ENCODE results near the gene HCRTR1. TPM values are rescaled to one million over a fixed set of nuclear protein-coding genes. Genes with fewer than 3 reads are reported as not detected.

HCRTR1 gene
- total and polyA plus RNA-seq, 2 donors (not counting 1 experiment from before 2014, with no cell fraction given) = 0.22 TPM; not detected in 1

DNA sequence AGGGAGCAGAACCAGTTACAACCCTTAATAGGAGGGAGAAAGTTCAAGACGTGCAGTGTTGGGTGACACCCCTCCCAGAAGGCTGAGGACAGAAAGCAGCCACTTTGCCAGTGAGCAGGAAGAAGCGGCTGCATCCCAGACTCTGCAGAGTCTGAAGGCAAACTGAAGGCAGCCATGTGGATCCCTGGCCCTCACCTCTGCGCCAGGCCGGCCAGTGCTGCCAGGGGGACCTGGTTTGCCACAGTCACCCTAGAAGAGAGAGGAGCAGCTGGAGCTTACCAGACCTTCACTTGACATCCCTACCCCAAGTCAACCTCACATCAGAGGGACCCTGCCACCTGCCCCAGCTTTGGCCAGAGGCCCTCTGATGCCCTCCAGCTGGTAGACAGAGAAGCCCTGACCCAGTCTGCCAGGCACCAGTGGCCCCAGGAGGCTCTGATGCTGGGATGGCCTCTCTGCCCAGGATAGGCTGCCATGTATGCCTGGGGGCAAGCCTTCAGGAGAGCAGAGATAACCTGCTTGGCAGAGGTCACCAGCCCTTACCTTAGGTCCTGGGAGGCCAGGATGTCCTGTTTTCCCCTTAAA, 43.5 kb downstream of the HCRTR1 start:
- no peak overlapping the region for H3K4me3 ChIP-seq (ENCODE audit: control extremely low read depth in 1 of 5, extremely low read depth in 1 of 5, insufficient read depth in 1 of 5, low read depth in 2 of 5, low read length in 4 of 5)
- intact Hi-C loops (cut with micrococcal nuclease) = no loop called here
- H3K27ac ChIP-seq (ENCODE audit: low read length in 2 of 2) = no peak overlapping the region
- ChIA-PET CTCF (interaction anchor here (0.8 to 10.8 kb wide), 6 partner anchors 10 to 129 kb away, joined by 3 to 184 read pairs (median 4); no protein-coding TSS in a partner anchor), POLR2A (no interaction called here)
- no peak for DNase-seq
- peaks cover 0 to 11% (median 0%) of the 10 kb centered on the region in 4 experiments for H3K27me3 ChIP-seq (replicated peaks in 1 of 4; ENCODE audit: control extremely low read depth in 1 of 4, control insufficient read depth in 3 of 4, insufficient read depth in 4 of 4, low read length in 3 of 4)
- TF ChIP-seq EZH2 (IDR thresholded peaks at IDR 0.05; ENCODE audit: borderline replicate concordance, insufficient read depth, low read depth, low read length, poor library complexity, severe bottlenecking) = no peak
- TF ChIP-seq, protein P1, sequence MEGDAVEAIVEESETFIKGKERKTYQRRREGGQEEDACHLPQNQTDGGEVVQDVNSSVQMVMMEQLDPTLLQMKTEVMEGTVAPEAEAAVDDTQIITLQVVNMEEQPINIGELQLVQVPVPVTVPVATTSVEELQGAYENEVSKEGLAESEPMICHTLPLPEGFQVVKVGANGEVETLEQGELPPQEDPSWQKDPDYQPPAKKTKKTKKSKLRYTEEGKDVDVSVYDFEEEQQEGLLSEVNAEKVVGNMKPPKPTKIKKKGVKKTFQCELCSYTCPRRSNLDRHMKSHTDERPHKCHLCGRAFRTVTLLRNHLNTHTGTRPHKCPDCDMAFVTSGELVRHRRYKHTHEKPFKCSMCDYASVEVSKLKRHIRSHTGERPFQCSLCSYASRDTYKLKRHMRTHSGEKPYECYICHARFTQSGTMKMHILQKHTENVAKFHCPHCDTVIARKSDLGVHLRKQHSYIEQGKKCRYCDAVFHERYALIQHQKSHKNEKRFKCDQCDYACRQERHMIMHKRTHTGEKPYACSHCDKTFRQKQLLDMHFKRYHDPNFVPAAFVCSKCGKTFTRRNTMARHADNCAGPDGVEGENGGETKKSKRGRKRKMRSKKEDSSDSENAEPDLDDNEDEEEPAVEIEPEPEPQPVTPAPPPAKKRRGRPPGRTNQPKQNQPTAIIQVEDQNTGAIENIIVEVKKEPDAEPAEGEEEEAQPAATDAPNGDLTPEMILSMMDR (IDR thresholded peaks at IDR 0.05) = no peak
- no peak overlapping the region for H2AFZ ChIP-seq (ENCODE audit: insufficient read depth, low read depth, low read length, poor library complexity, severe bottlenecking)
- H4K20me1 ChIP-seq (ENCODE audit: control insufficient read depth, insufficient read depth, low read length, poor library complexity, severe bottlenecking) = no peaks in the 10 kb centered on the region
- H3K79me2 ChIP-seq (ENCODE audit: control insufficient read depth, insufficient read depth, low read length) = no peaks in the 10 kb centered on the region
- Mint-ChIP-seq H3K9me3 (ENCODE audit: insufficient read depth) (no peaks in the 10 kb centered on the region), H3K27me3 (peaks cover 16% of the 10 kb centered on the region), H3K4me1 (no peaks in the 10 kb centered on the region), H3K27ac (no peak overlapping the region), H3K4me3 (no peak overlapping the region)
- no peak overlapping the region for H3K4me2 ChIP-seq (replicated peaks; ENCODE audit: low read depth, low read length, poor library complexity, severe bottlenecking)
- H3K9ac ChIP-seq (ENCODE audit: low read length) = no peak overlapping the region
- no peak for ATAC-seq (ENCODE audit: low read depth)
- WGBS (ENCODE audit: insufficient coverage) = 95% methylated on average over 4 of the region's 4 CpGs
- no peaks in the 10 kb centered on the region for H3K36me3 ChIP-seq (replicated peaks in 1 of 2; ENCODE audit: control extremely low read depth in 1 of 2, control insufficient read depth in 1 of 2, extremely low read depth in 1 of 2, insufficient read depth in 2 of 2, low read length in 1 of 2)
- no peaks in the 10 kb centered on the region for H3K4me1 ChIP-seq (ENCODE audit: control insufficient read depth in 2 of 2, insufficient read depth in 2 of 2, low read length in 2 of 2)
- no peaks in the 10 kb centered on the region for H3K9me3 ChIP-seq (ENCODE audit: control extremely low read depth in 1 of 3, control insufficient read depth in 2 of 3, insufficient read depth in 1 of 3, low read length in 2 of 3)

DNA sequence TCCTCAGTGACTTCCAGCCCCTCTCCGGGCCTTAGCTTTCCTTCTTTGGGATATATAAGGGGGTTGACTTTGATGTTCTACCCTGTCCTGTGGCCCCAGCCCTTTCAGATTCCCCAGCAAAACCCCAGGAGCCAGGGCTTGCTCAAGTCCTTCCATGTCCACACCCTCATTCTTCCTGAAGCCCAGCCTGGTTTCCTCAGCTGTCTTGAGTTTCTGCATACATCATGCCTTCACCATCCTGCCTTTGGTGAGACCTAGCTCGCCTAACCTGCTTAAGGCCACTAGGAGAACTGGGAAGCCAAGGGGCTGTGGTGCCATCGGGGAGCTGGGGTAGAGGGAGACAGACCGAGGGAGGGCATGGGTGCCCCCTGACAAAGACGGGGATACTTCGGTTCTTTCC, 44.4 kb downstream of the HCRTR1 start:
- ChIA-PET CTCF (interaction anchor here (0.5 to 10.8 kb wide), 8 partner anchors 11 to 831 kb away, joined by 3 to 184 read pairs (median 4); no protein-coding TSS in a partner anchor), POLR2A (interaction anchor here (0.6 kb wide), 1 partner anchor 164 kb away, joined by 3 read pairs; no protein-coding TSS in a partner anchor)
- Mint-ChIP-seq H3K4me3 (no peak overlapping the region), H3K27me3 (peaks cover 14% of the 10 kb centered on the region), H3K27ac (no peak overlapping the region), H3K9me3 (ENCODE audit: insufficient read depth) (no peaks in the 10 kb centered on the region), H3K4me1 (no peaks in the 10 kb centered on the region)
- Histone ChIP-seq H3K4me3 (ENCODE audit: control extremely low read depth in 1 of 5, extremely low read depth in 1 of 5, insufficient read depth in 1 of 5, low read depth in 2 of 5, low read length in 4 of 5) (no peak overlapping the region), H3K4me1 (ENCODE audit: control insufficient read depth in 2 of 2, insufficient read depth in 2 of 2, low read length in 2 of 2) (no peaks in the 10 kb centered on the region), H3K9me3 (ENCODE audit: control extremely low read depth in 1 of 3, control insufficient read depth in 2 of 3, insufficient read depth in 1 of 3, low read length in 2 of 3) (no peaks in the 10 kb centered on the region), H3K9ac (ENCODE audit: low read length) (no peak overlapping the region), H3K36me3 (replicated peaks in 1 of 2; ENCODE audit: control extremely low read depth in 1 of 2, control insufficient read depth in 1 of 2, extremely low read depth in 1 of 2, insufficient read depth in 2 of 2, low read length in 1 of 2) (no peaks in the 10 kb centered on the region), H3K4me2 (replicated peaks; ENCODE audit: low read depth, low read length, poor library complexity, severe bottlenecking) (no peak overlapping the region), H3K79me2 (ENCODE audit: control insufficient read depth, insufficient read depth, low read length) (no peaks in the 10 kb centered on the region), H2AFZ (ENCODE audit: insufficient read depth, low read depth, low read length, poor library complexity, severe bottlenecking) (no peak overlapping the region), H3K27me3 (replicated peaks in 1 of 4; ENCODE audit: control extremely low read depth in 1 of 4, control insufficient read depth in 3 of 4, insufficient read depth in 4 of 4, low read length in 3 of 4) (peaks cover 0 to 8% (median 0%) of the 10 kb centered on the region in 4 experiments), H3K27ac (ENCODE audit: low read length in 2 of 2) (no peak overlapping the region), H4K20me1 (ENCODE audit: control insufficient read depth, insufficient read depth, low read length, poor library complexity, severe bottlenecking) (no peaks in the 10 kb centered on the region)
- TF ChIP-seq, protein P1 (IDR thresholded peaks at IDR 0.05) = no peak
- TF ChIP-seq EZH2 (IDR thresholded peaks at IDR 0.05; ENCODE audit: borderline replicate concordance, insufficient read depth, low read depth, low read length, poor library complexity, severe bottlenecking) = no peak
- ATAC-seq (ENCODE audit: low read depth) (no peak), DNase-seq (no peak)
- 96% methylated on average over 4 of the region's 6 CpGs for WGBS (ENCODE audit: insufficient coverage)
- intact Hi-C loops (cut with micrococcal nuclease) = loop anchor here (2.0 kb wide), 1 partner anchor 401 kb away; no protein-coding TSS in a partner anchor

All from B cell (primary cell).